ENCODE data around the gene ZNF783.

Gene ZNF783

GRCh38 chr7:149283321-149283720, 21.3 kb downstream of the ZNF783 start:
- no peak for DNase-seq

GRCh38 chr7:149284343-149284742, 22.3 kb downstream of the ZNF783 start:
- peak in 1 of 2 experiments; percentile 35 for DNase-seq

GRCh38 chr7:149284850-149285585, 23.0 kb downstream of the ZNF783 start:
- DNase-seq: peak; percentile 94 to 99

- peak in 1 of 2 experiments; percentile 53 for DNase-seq
Measured at GRCh38 chr7:149285603-149286002, 23.6 kb downstream of the ZNF783 start.

GRCh38 chr7:149286811-149287400, 24.9 kb downstream of the ZNF783 start:
- no peak for DNase-seq

GRCh38 chr7:149287622-149288021, 25.6 kb downstream of the ZNF783 start:
- no peak for DNase-seq

- DNase-seq: no peak
Measured at GRCh38 chr7:149289262-149289661, 27.3 kb downstream of the ZNF783 start.

- no peak for DNase-seq
Measured at GRCh38 chr7:149289856-149290255, 27.9 kb downstream of the ZNF783 start.

GRCh38 chr7:149291036-149291780, 29.2 kb downstream of the ZNF783 start:
- DNase-seq: peak in 1 of 2 experiments; percentile 20

- DNase-seq: no peak
Measured at GRCh38 chr7:149291781-149292461, 29.9 kb downstream of the ZNF783 start.

GRCh38 chr7:149292462-149292823, 30.4 kb downstream of the ZNF783 start:
- DNase-seq: no peak

GRCh38 chr7:149293338-149293737, 31.3 kb downstream of the ZNF783 start:
- DNase-seq: no peak

GRCh38 chr7:149293946-149294633, 32.1 kb downstream of the ZNF783 start:
- no peak for DNase-seq

- no peak for DNase-seq
Measured at GRCh38 chr7:149294634-149295480, 32.9 kb downstream of the ZNF783 start.

GRCh38 chr7:149295481-149295850, 33.5 kb downstream of the ZNF783 start:
- DNase-seq: no peak

GRCh38 chr7:149296368-149296767, 34.4 kb downstream of the ZNF783 start:
- no peak for DNase-seq

GRCh38 chr7:149297034-149297755, 35.2 kb downstream of the ZNF783 start:
- DNase-seq: no peak

- no peak for DNase-seq
Measured at GRCh38 chr7:149300620-149301285, 38.8 kb downstream of the ZNF783 start.

- DNase-seq: no peak
Measured at GRCh38 chr7:149302222-149302621, 40.2 kb downstream of the ZNF783 start.

GRCh38 chr7:149302865-149303264, 40.9 kb downstream of the ZNF783 start:
- no peak for DNase-seq

GRCh38 chr7:149304006-149304405, 42.0 kb downstream of the ZNF783 start:
- no peak for DNase-seq
